GM10266 (cell line): ENCODE measurements around the gene ITPR2.

Experiments used
- DNase-seq: peaks from one replicate; pipeline ENCODE4 v3.0.0; 2012; ENCODE audit errors: extremely low spot score
- CTCF ChIP-seq: IDR thresholded peaks from 2 replicates; pipeline ENCODE4 v1.5.1; 2012; ENCODE audit warnings: mild to moderate bottlenecking, low read depth; ENCODE audit not compliant: control insufficient read depth, insufficient read depth; ENCODE audit errors: missing control alignments

The ITPR2 gene

GRCh38 chr12:26499979-26500640, 332.9 kb downstream of the ITPR2 start:
- TF ChIP-seq CTCF, result no peak
- DNase-seq, result no peak

GRCh38 chr12:26496170-26496569, 336.8 kb downstream of the ITPR2 start:
- DNase-seq, result no peak
- no peak for TF ChIP-seq CTCF

GRCh38 chr12:26493656-26494055, 339.3 kb downstream of the ITPR2 start:
- no peak for DNase-seq
- no peak for TF ChIP-seq CTCF

- TF ChIP-seq CTCF, result no peak
- no peak for DNase-seq
Observed at GRCh38 chr12:26492406-26492805, 340.6 kb downstream of the ITPR2 start.

GRCh38 chr12:26489908-26490307, 343.1 kb downstream of the ITPR2 start:
- no peak for DNase-seq
- TF ChIP-seq CTCF, result no peak

GRCh38 chr12:26488351-26488750, 344.6 kb downstream of the ITPR2 start:
- DNase-seq, result no peak
- TF ChIP-seq CTCF, result no peak

- TF ChIP-seq CTCF, result no peak
- peak; percentile 62 for DNase-seq
Observed at GRCh38 chr12:26473291-26473690, 359.7 kb downstream of the ITPR2 start.
